ENCODE data around the gene AFG3L2. TPM values are rescaled to one million over a fixed set of nuclear protein-coding genes. Genes with fewer than 3 reads are reported as not detected.

Gene AFG3L2
- polyA plus RNA-seq, 6 donors from 2014 or later, result 21.8 to 32.6 (median 27.4) TPM

DNA sequence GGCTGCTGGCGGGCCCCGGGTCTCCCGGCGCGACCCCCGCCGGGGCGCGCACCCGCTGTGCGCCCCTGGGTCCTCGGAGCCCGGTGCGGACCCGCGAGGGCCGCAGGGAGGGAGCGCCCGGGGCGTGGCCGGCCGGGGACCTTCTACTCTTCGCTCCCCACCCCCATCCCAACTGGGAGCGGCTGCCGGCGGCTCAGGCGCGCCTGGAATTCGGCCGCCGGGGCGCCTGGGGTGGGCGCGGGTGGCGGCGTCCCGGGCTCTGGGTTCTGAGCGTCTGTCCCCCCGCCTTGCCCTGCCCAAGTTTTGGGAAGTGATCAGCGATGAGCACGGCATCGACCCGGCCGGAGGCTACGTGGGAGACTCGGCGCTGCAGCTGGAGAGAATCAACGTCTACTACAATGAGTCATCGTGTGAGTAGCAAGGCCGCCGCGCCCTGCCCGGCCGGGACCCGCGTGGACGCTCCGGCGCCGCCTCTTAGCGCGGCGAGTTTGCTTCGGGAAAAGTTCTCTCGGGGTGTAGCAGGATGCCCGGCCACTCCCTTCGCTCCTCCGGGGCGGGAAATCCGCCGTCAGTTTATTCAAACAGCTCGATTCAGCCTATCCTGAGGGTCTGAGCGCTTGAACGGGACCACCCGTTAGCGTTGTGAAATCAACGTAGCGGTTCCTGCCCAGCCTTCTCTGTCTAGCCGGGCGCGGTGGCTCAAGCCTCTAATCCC is 68.5 kb downstream of the AFG3L2 start:
- peak; percentile 45 for DNase-seq
- ATAC-seq (ENCODE audit: low read depth in 2 of 2), result peak; percentile 39 to 52
- H3K27me3 Mint-ChIP-seq, result peaks cover 12 to 22% (median 13%) of the 10 kb centered on the region in 3 donors

DNA sequence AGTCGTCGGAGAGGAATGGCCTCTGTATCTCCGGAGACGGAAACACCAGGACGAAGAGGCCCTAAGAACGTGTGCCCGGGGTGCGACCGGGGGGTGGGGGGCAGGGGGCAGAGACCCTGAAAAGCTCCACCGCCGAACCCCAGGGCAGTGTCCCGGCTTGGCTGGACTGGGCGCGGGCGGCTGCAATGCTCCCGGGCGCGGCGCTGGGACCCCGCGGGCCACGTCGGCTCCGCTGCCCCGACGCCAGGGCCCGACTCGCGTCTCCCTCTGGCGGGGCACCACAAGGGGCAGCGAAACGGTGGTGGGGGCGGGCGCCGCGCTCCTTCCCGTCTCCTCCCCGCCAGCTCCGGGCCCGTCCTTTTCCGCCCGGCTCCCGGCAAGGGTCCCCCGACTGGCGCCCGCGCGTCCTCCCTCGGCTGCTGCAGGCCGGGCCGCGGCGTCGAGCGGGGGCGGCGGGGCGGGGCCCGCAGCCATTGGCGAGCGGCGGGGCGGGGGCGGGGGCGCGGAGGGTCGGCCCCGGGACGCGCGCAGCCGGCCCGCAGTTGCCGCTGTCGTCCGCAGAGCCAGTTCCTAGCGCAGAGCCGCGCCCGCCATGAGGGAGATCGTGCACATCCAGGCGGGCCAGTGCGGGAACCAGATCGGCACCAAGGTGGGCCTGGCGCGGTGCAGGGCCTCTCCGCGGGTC is 69.2 kb downstream of the AFG3L2 start, which contains the start of gene TUBB6:
Gene TUBB6 (plus strand): TSS at position 541 of the 685 bp plus-strand sequence. CDS start 52 bp downstream, at position 593.
- DNase-seq (peak; percentile 61), ATAC-seq (ENCODE audit: low read depth in 2 of 2) (peak; percentile 72 to 73)
- Mint-ChIP-seq H3K4me1 (peaks cover 13 to 28% (median 22%) of the 10 kb centered on the region in 3 donors), H3K36me3 (peaks cover 8 to 10% of the 10 kb centered on the region in 2 donors), H3K9me3 (peaks cover 0 to 16% (median 7%) of the 10 kb centered on the region in 7 donors), H3K27ac (peak within 1 kb of the TSS; percentile 61 to 96 (median 84)), H3K4me3 (peak within 1 kb of the TSS; percentile 82 to 97 (median 92)), H3K27me3 (peaks cover 12 to 22% (median 13%) of the 10 kb centered on the region in 3 donors)

More for the DNA sequence above, 68.5 kb downstream of the AFG3L2 start:
- Mint-ChIP-seq H3K4me1 (peaks cover 13 to 32% (median 24%) of the 10 kb centered on the region in 3 donors), H3K27ac (peak overlapping the region in 4 of 6 donors; percentile 29 to 77 (median 61)), H3K36me3 (peaks cover 8 to 10% of the 10 kb centered on the region in 2 donors), H3K9me3 (peaks cover 0 to 23% (median 9%) of the 10 kb centered on the region in 7 donors), H3K4me3 (peak overlapping the region; percentile 70 to 93 (median 84))

DNA sequence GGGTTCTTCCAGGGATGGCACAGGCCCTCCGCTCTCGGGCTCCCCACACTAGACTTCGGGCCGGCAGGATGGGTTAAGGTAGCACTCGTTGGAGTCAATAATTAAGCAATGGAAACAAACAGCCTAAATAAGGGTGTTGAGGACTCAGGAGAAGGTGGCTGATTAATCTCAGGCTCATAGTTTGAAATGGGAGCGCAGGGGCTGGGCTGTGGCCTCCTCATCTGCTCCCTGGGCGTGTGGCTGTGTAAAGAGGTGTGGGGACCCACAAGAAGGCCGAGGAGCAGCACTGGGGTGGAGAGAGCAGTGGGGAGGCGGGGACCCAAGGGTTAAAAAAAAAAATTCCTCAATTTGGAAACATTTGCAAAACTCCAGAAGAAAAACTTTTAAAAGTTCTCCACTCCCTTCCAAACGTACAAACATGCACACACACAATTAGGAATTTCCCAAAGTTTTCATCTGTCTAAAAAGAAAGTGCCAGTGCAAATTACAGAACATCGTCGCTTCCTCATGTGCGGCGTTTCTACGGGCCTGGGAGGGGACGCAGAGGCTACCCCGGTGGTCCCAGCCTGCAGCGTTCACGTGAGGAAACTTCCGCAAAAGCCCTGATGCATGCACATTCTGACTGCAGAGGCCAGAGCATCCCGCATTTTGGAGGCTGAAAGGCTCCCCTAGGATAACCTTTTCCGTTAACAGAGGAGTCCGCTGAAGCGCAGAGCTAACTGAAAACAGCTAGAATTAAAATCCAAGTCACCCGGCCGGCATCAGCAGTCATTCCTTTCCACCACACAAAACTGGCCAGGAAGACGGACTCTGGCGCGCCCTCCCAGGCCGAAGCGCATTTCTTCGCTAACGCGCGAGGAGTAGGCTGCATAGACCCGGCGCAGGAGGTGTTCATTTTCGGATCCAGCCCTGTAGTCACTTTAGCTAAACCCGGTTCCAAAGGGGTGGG is 70.0 kb downstream of the AFG3L2 start:
- Mint-ChIP-seq H3K27ac (peak overlapping the region; percentile 61 to 96 (median 90)), H3K4me3 (peak overlapping the region; percentile 82 to 97 (median 92)), H3K4me1 (peaks cover 13 to 28% (median 22%) of the 10 kb centered on the region in 3 donors), H3K9me3 (peaks cover 0 to 15% (median 5%) of the 10 kb centered on the region in 7 donors), H3K27me3 (peaks cover 12 to 22% (median 13%) of the 10 kb centered on the region in 3 donors), H3K36me3 (peaks cover 5 to 8% of the 10 kb centered on the region in 2 donors)
- DNase-seq (peak; percentile 47), ATAC-seq (ENCODE audit: low read depth in 2 of 2) (peak; percentile 42 to 44)

DNA sequence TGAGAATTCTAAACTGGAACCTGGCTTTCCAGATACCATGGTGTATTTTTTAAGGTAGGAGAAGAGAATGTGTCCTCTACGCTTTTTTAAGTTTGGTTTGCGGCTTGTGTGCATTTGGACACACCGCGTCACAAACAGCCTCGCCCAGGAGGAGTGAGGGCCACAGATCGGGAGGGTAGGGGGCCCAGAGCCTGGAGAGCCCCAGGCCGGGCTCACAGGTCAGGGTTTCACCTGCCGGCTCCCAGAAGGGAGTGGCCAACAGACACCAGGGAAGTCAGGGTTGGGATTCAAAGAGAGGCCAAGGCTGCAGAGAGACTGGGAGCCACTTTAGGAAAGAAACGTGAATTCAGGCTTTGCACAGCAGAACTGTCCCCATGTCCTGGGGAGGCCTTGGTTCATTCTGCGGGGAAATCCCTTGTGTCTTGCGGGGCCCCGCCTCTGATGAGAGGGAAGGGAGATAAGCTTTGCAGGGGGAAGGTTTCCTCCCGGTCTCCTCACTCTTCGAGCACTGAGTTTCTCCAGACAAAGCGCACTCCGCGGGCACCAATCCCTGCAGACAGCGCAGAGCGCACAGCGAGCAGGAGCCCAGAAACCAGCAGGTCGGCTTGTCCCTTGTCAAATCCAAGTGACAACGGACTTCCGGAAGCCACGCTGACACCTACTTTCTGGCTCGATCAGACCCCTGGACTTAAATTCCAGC is 70.9 kb downstream of the AFG3L2 start:
- ATAC-seq (ENCODE audit: low read depth in 2 of 2), result no peak

DNA sequence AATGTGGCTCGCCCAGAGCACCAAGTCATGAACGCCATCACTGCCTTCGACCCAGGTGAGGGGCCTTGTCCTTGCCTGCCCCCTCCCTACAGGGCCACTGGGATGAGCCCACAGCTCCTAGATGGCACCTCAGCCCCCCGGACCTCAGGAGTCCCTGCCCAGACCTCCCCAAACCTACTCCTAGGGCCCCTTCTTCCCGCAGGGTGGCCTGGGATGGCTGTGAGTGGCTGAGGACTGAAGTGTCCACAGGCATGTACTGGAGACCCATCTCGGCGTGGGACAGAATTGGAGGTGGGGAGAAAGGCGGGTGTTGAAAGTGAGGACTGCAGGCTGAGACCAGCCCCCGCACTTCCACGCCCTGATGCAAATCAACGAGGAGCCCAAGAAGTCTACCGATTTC is 71.8 kb downstream of the AFG3L2 start:
- DNase-seq, result no peak
- H3K9me3 Mint-ChIP-seq, result peaks cover 0 to 3% (median 0%) of the 10 kb centered on the region in 7 donors
- peaks cover 13 to 28% (median 22%) of the 10 kb centered on the region in 3 donors for H3K4me1 Mint-ChIP-seq
- H3K36me3 Mint-ChIP-seq, result no peaks in the 10 kb centered on the region
- peak overlapping the region in 2 of 8 donors; percentile 5 to 53 for H3K4me3 Mint-ChIP-seq
- H3K27me3 Mint-ChIP-seq, result peaks cover 15 to 22% (median 21%) of the 10 kb centered on the region in 3 donors
- H3K27ac Mint-ChIP-seq, result no peak overlapping the region
- no peak for ATAC-seq (ENCODE audit: low read depth in 2 of 2)

More for the DNA sequence above, 70.9 kb downstream of the AFG3L2 start:
- Mint-ChIP-seq H3K4me1 (peaks cover 13 to 28% (median 22%) of the 10 kb centered on the region in 3 donors), H3K9me3 (peaks cover 0 to 7% (median 0%) of the 10 kb centered on the region in 7 donors), H3K27ac (peak overlapping the region in 3 of 6 donors; percentile 4 to 77 (median 68)), H3K4me3 (peak overlapping the region; percentile 75 to 96 (median 92)), H3K27me3 (peaks cover 12 to 22% (median 13%) of the 10 kb centered on the region in 3 donors), H3K36me3 (no peaks in the 10 kb centered on the region)
- DNase-seq, result no peak

DNA sequence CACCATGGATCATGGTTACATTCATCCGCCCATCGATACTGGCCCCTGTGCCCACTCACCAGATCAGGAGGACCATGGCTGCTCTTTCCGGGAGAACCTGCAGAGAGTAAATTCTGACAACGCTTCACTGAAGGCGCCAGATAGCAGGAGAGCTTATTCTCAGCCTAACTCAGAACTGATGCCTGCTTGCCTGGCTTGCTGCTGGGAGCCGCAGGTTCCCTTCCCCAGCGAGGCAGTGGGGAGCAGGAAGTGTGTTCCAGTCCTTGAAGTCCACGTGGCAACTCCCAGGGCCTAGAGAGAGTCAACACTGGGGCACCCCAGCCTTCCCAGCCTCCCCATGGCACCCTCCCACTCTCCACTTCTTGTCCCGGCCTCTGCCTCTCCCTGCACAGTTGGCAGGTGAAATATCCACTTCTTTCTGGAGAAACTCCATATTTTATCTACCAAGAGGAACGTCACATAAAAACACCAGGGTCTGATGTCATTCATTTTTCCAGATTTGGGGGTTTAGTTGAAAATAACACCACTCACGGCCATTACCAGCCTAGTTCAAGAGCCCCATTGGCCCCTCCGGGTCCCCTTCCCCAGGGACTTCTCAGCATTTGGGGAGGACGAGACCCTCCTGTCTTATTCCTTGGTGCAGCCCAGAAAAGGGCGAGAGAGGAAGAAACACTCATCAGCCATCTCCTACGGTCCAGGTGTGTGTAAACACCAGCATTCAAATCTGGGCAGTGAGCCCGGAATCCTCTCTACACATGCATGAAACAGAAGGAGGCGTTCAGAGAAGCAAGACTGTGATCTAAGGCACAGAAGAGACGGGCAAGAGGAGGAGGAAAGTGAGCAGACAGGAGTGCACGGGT is 72.4 kb downstream of the AFG3L2 start:
- H3K27ac Mint-ChIP-seq, result peak overlapping the region in 1 of 6 donors; percentile 76
- peaks cover 18 to 25% (median 22%) of the 10 kb centered on the region in 3 donors for H3K27me3 Mint-ChIP-seq
- peaks cover 10 to 26% (median 18%) of the 10 kb centered on the region in 3 donors for H3K4me1 Mint-ChIP-seq
- H3K9me3 Mint-ChIP-seq, result peaks cover 0 to 3% (median 0%) of the 10 kb centered on the region in 7 donors
- no peaks in the 10 kb centered on the region for H3K36me3 Mint-ChIP-seq
- H3K4me3 Mint-ChIP-seq, result peak overlapping the region in 5 of 8 donors; percentile 5 to 53 (median 24)
- no peak for DNase-seq
- no peak for ATAC-seq (ENCODE audit: low read depth in 2 of 2)

DNA sequence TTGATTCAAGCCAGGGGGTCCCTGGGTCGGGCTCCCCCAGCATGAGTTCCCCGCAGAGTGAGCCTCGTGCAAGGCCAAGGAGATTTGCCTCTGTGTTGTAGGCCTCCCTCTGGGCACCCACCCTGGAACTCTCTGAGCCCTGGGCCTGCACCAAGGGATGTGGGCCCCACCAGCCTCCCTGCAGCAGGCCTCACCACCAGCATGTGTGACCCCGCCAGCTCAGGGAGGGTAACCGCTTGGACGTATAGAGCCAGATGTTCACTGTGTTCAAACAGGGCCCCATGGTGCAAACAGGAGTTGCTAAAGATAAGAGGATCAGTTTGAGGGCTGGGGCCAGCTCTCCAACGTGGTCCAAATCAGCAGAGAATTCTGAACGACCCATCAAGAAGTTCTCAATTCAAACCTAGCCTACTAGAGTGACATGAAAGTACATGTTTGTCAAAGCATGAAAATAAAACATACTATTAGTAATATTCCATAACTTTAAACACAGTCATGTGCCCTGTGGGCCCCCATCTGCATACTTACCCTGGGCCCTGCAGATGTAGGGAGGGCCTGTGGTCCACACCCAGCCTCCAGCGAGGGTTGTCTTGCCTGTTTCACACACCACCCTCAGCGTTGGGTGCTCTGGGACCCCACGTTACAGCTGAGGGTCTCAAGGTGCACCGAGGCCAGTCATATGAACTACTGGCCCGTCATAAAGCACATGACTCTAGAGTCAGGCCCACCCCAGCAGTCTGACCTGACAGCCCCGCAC is 74.5 kb downstream of the AFG3L2 start:
- Mint-ChIP-seq H3K4me1 (peaks cover 7 to 18% (median 15%) of the 10 kb centered on the region in 3 donors), H3K9me3 (peaks cover 0 to 3% (median 0%) of the 10 kb centered on the region in 7 donors), H3K36me3 (no peaks in the 10 kb centered on the region), H3K4me3 (peak overlapping the region in 1 of 8 donors; percentile 23), H3K27ac (no peak overlapping the region), H3K27me3 (peaks cover 20 to 36% (median 22%) of the 10 kb centered on the region in 3 donors)
- DNase-seq (no peak), ATAC-seq (ENCODE audit: low read depth in 2 of 2) (no peak)

DNA sequence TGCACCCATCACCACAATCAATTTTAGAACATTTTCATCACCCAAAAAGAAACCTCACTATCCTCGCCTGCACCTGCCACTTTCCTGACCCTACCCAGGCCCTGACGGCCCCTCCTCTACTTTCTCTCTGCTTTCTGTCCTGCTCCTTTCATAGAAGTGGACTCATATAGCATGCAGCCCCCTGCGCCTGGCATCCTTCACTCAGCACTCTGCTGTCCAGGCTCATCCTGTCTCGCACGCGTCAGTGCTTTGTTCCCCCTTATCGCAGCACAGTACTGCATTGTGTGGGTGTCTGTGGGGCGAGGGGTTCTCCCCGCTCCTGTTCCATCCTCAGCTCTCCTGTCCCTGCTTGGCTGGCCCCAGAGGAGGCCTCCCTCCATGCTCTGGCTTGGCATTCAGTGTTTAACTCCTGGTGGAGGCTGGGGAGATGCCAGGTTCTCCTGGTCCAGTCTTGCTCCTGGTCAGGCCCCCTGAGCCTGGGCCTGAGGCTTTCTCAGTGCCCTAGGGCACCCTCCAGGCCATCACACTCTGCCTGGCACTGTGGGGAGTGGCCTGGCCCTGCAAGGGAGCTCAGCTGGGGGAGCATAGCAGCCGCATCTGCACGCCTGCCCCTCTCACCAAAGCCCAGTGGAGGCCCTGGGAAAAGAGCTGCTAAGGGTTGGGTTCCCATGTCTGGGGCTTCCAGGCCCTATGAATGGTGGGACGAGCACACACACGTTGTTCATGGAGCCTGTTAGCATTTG is 75.6 kb downstream of the AFG3L2 start:
- DNase-seq (no peak), ATAC-seq (ENCODE audit: low read depth in 2 of 2) (no peak)
- no peak overlapping the region for H3K4me3 Mint-ChIP-seq
- H3K27ac Mint-ChIP-seq, result no peak overlapping the region
- peaks cover 0 to 3% (median 0%) of the 10 kb centered on the region in 7 donors for H3K9me3 Mint-ChIP-seq
- peaks cover 13 to 36% (median 22%) of the 10 kb centered on the region in 3 donors for H3K27me3 Mint-ChIP-seq
- no peaks in the 10 kb centered on the region for H3K36me3 Mint-ChIP-seq
- H3K4me1 Mint-ChIP-seq, result peaks cover 0 to 7% (median 3%) of the 10 kb centered on the region in 3 donors

DNA sequence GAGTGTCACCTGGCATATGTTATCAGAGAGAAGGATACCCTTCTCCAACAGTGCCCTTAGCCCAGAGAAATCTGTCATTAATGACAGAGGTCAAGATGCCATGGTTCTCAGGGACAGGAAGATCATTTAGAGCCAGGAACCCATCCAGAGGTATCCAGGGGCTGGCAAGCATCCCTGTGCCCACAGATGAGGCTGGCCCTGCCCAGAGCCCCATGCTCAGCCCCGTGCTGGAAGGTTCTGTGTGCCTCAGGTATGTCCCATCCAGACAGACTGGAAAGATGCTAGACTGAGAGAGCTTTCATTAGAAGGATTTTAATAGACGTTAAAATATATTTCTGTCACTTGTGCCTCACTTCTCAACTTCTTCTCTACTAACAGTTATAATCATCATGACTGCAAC is 77.2 kb downstream of the AFG3L2 start:
- ATAC-seq (ENCODE audit: low read depth in 2 of 2), result no peak
- Mint-ChIP-seq H3K27me3 (peaks cover 13 to 24% (median 16%) of the 10 kb centered on the region in 3 donors), H3K27ac (peak overlapping the region in 1 of 6 donors; percentile 32), H3K4me1 (no peaks in the 10 kb centered on the region), H3K9me3 (peaks cover 0 to 3% (median 0%) of the 10 kb centered on the region in 7 donors), H3K4me3 (no peak overlapping the region), H3K36me3 (no peaks in the 10 kb centered on the region)
- DNase-seq, result no peak

DNA sequence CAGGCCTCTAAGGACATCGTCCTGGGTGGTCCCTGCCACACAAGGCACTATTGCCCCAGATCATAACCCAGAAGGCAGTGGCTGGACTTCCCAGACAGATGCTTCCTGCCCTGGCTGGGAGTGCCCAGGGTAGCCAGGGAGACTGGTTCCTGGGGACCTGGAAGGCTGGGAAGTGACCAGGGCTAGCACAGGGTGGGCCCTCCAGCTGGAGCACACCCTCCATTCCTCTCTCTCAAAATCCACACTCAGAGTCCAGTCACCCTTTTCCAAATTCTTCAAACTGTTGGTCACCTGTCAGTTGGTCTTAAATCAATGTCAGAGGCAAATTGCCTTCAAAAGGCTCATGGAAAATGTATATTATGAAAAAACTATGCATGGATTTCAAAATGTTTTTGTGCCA is 80.6 kb downstream of the AFG3L2 start:
- H3K27ac Mint-ChIP-seq, result no peak overlapping the region
- H3K4me1 Mint-ChIP-seq, result no peaks in the 10 kb centered on the region
- H3K9me3 Mint-ChIP-seq, result peaks cover 0 to 3% (median 0%) of the 10 kb centered on the region in 7 donors
- H3K36me3 Mint-ChIP-seq, result no peaks in the 10 kb centered on the region
- no peak overlapping the region for H3K4me3 Mint-ChIP-seq
- ATAC-seq (ENCODE audit: low read depth in 2 of 2) (no peak), DNase-seq (no peak)
- peaks cover 15 to 24% (median 21%) of the 10 kb centered on the region in 3 donors for H3K27me3 Mint-ChIP-seq
